ENCODE results near the gene EEF2.

Gene EEF2

DNA sequence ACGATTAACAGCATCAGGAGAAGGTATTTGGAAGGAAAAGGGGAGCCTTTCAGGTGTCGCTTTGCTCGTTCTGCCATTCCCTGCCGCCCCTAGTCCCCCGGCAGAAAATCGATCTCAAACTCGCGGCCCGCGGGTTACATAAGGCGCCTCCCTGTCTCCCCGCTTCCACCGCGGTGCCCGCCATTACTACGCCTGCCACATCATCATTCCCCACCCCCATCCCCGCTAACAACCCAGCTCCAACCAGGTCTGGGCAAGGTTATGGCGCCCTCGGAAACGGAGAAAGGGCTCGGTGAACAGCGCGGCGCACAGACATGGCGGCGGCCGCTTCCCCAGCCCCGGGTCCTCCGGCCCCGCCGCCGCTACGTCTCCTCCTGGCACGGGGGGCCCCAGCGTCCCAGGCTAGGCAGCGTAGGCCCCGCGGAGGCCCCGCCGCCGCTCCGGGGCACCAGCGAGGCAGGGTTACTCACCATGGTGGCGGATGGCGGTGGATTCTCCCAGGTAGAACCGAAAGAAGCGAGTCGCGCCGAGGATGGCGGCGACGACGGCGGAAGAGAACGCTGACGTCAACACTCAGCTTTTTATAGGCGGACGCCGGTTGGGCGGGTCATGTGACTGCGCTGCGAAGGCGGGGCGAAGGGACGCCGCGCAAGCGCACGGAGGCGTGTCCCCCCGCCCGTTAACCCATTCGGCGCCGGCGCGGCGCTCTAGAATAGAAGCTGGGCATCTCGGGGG lies at the start of gene EEF2:
Gene EEF2 (minus strand): TSS at position 556 of the 735 bp plus-strand sequence. CDS start 83 bp downstream, at position 473.
- DNase-seq (ENCODE audit: low read depth): peak; percentile 86

DNA sequence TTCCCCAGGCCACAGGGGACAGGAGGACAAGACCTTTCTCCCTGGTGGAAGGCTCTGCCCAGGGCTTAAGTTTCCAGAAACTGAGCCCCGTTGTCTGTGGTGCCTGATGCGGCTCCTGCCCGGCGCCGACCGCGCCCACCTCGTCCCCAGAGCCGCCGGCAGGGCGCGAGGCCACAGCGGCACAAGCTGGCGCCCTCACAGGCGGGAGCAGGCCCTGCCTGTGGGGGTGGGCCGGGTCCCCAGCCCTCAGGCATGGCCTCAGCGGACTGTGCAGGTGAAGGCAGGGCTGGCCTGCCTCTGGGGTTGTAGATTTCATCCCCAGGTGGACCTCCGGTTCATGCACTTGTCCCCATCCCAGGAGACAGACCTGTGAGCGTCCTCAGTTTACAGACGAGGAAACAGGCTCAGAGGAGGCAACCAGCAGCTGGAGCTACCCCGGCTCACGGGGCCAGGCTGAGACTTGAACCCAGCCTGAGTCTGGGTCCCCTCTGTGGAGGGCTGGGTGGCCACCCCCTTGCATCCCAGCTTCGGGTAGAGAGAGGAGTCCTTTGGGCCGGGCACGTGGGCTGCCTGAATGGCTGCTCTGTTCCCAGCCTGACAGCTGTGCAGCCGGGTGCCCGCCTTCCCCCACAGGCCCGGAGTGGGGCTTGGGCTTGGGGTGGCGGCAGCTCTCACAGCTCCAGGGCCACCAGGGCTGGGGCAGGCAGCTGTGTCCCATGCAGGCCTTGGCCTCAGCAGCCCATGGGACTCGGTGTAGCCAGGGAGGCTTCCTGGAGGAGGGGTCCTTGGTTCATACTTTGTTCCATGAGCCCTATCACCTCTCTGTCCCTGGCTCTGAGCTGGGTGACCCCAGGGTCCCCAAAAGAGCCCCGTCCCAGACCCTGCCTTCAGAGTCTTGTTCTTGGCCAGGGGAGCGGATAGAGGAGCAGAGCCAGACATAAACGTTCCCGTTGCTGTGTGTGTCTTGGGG lies 49.1 kb upstream of the EEF2 start:
- no peak for DNase-seq (ENCODE audit: low read depth)

DNA sequence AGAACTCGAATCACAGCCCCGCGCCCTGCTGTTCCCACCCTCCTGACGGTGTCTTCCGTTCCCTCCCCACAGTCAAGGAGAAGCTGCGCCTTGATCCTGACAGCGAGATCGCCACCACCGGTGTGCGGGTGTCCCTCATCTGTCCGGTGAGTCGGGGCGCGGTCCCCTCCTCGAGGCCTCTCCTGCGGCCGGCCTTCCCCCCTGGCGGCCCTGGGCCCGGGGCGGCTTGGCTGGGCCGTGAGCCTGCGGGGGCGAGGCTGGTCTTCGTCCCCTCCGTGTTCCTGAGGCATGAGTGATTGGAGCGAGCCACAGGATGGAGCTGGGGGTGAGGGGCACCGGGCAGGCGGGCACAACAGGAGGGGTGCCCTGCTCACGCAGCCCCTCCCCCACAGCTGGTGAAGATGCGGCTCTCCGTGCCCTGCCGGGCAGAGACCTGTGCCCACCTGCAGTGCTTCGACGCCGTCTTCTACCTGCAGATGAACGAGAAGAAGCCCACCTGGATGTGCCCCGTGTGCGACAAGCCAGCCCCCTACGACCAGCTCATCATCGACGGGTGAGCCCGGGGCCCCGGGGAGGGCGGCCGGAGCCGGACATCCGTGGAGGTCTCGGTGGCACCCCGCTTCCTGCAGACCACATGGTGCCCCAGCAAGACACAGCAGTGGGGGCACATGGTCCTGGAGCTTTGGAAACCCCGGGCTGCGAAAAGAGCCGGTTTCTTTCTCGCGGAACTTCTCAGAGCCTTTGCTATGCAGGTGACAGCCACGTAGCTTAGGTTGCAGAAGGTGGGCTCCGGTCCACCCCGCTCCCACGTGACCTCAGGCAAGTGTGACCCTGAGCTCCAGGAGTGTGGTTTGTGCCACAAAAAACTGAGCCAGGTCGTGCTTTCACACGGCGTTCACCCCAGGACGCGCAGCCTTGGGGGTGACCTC lies 48.0 kb upstream of the EEF2 start:
- DNase-seq (ENCODE audit: low read depth): no peak

DNA sequence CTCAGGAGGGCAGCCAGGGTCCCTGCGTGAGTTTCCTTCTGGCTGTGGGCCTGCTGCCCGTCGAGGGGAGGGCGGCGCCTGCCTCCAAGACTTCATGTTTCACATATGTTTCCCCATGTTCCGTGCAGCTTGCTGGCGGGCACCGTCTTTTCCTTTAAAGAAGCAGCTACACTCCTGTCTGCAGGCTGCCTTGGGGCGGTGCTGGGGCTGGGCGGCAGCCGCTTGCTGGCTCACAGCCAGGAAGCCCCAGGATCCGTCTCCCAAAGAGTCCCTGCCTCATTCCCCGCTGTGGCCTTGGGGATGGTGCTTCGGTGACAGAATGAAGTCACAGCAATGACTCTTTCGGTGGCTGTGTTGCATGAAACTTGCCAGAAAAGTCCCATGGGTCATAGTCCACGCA lies 47.2 kb upstream of the EEF2 start:
- no peak for DNase-seq (ENCODE audit: low read depth)

DNA sequence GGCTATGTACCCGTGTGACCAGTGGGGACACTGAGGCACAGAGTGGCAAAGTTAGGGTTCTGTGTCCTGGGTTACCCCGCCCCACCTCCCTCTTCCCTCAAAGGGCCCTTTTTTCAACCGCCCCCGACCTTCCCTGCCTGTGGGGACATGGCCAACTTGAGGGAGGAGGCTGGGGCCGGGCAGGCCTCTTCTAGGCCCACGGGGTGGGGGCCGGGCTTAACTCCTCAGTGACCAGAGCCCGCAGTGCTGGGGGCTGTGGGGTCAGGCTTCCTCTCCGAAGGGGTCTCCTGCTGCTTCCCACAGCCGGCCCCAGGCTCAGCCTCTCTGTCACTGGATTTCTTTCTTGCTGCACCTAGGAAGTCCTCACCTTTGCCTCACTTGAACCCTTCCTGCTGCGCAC lies 46.2 kb upstream of the EEF2 start:
- no peak for DNase-seq (ENCODE audit: low read depth)

DNA sequence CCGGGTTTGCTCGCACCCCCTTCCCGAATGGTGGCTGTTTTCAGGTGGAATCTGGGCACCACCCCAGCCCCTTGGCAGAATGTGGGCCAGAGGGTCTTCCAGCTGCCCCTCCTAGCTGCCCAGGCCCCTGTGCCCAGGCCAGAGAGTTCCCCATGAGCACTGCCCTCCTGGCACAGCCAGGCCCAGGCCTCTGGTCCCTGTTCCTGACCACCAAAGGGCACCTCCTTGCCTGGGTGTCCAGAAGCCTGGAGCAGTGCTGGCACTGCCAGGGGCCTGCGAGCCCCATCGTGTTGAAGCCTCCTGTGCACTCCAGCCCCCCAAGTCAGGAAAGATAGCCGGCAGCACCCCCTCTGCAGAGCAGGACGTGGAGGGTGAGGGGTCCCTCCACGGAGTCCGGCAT lies 45.7 kb upstream of the EEF2 start:
- no peak for DNase-seq (ENCODE audit: low read depth)

DNA sequence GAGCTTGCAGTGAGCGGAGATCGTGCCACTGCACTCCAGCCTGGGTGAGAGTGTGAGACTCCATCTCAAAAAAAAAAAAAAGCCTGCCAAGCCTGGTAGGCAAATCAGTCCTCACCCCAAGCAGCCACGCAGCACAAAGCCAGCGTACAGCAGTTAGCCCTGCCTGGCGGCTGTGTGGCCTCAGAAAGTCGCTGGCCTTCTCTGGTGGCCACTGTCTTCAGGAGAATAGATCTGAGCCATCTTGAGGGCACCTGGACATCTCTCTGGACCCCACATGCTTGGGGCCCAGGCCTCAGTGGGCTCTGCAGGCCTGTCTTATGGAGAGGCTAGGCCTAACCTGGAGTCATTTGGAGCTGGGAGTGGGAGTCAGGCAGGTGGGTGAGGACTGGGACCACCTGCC lies 45.3 kb upstream of the EEF2 start:
- no peak for DNase-seq (ENCODE audit: low read depth)

DNA sequence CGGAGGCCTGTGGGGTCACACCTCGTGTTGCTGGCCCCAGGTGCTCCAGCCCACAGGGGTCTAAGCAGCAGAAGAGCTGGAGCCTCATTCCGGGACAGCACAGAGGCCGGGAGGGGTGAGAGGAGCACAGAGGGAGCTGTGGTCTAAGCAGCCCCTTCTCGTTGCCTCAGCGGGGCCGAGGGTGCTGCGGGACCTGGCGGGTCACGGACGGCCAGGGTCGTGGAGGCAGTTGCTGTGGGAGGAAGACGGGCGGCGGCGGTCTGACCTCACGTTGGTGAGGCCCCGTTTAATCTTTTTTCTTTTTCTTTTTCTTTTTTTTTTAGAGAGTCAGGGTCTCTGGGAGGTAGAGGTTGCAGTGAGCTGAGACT lies 44.0 kb upstream of the EEF2 start:
- no peak for DNase-seq (ENCODE audit: low read depth)

DNA sequence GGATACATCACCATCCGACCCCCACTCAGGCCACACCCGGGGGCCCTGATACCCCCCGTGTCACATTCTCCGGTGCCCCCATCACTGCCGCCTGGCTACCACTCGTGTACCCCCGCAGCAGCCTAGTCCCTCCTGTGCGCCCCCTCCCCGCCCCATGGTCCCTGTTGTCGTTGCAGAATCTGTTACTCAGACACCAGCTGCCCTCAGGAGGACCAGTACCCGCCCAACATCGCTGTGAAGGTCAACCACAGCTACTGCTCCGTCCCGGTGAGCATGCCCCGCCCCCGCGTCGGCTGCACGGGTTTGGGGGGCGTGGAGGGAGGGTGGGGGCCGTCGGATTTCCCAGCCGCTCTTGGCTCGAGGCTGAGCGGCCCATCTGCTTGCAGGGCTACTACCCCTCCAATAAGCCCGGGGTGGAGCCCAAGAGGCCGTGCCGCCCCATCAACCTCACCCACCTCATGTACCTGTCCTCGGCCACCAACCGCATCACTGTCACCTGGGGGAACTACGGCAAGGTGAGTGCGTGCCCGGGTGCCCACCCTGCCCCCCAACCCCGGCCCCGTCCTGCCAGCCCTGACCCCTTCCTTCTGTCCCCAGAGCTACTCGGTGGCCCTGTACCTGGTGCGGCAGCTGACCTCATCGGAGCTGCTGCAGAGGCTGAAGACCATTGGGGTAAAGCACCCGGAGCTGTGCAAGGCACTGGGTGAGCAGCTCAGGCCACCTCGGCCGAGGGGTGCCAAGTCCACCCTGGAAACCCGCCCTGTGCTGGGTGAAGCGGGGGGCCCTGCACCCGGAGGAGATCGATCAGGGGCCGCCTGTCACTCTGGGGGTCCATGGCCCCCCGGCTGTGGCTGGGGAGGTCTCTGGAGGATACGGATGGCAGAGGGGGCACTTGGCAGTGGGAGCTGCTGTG lies 43.3 kb upstream of the EEF2 start:
- no peak for DNase-seq (ENCODE audit: low read depth)

DNA sequence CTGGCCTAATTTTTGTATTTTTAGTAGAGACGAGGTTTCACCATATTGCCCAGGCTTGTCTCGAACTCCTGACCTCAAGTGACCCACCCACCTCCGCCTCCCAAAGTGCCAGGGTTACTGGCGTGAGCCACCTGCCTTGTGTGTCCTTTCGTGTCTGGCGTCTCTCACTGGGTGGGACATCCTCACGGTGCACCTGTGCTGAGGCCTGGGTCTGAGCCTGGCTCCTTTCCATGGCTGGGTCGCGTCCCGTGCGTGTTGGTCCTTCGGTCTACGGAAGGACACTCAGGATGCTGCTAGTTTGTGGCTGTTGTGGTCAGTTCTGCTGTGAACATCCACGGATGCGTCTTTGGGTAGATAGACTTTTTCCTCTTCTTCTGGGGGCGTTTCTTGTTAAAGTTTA lies 41.9 kb upstream of the EEF2 start:
- no peak for DNase-seq (ENCODE audit: low read depth)

DNA sequence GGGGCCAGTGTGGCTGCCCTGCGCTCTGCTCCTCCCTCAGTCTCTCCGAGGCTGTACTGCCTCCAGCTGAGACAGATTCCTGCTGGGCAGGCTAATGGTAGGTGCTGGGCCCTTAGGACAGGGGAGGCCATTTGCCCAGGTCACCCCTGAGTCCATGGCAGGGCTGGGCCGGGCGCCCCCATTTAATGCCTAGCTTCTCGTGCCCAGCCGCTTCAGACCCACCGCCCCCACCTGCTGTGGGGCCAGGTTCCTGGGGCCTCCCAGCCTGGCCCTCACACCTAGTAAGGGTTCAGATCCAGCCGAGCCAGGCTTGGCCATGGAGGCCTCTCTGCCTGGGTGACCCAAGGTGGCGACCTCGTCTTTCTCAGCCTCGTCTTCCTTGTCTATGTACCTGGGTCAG lies 40.1 kb upstream of the EEF2 start:
- no peak for DNase-seq (ENCODE audit: low read depth)

DNA sequence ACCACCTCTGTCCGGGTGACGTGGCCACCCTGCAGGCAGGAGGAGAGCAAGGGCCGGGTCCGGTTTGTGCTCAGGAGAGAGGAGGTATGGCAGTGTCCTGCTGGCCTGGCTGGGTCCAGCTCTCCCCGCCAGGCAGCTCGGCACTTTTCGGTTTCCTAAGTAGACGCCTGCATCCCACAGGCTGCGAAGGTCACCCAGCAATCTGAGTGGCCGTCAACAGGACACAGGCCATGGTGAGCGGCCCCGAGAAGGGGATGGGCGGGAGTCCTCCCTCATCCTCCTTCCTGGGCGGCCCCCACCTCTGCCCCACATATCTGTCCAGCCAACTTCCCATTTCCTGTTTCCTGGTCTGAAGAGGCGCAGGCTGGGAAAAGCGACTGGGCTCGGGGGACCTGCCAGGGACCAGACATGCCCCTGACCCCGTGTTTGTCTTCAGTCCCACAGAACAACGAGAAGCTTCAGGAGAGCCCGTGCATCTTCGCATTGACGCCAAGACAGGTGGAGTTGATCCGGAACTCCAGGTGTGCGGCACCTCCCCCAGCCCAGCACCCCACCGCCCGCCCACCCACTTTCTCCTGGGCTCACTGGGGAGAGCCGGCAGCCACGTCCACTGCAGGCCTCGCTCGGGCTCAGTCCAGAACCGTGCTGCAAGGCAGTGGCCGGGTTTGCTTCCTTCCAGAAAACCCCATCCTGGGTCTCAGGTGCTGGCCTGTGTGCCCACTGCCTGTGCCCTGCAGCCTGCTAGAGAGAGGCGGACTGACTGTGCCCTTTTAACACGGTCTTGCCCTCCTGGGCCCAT lies 38.5 kb upstream of the EEF2 start:
- no peak for DNase-seq (ENCODE audit: low read depth)

DNA sequence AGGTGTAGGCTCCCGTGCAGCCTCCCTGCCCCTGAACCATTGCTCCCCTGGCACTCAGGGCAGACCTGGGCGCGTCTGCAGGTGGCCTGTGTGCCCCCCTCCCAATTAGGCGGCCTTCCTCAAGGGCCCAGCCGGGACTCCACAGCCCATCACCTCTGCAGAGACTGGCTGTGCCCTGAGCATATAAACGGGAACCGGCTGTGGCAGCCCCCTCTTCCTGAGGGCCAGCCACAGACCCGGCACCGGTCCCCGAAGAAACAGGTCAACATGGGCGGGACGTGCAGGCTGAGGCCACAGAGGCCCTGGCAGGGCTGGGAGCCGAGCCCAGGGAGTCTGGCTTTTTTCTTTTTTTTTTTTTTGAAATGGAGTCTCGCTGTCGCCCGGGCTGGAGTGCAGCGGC lies 34.3 kb upstream of the EEF2 start:
- DNase-seq (ENCODE audit: low read depth): no peak

DNA sequence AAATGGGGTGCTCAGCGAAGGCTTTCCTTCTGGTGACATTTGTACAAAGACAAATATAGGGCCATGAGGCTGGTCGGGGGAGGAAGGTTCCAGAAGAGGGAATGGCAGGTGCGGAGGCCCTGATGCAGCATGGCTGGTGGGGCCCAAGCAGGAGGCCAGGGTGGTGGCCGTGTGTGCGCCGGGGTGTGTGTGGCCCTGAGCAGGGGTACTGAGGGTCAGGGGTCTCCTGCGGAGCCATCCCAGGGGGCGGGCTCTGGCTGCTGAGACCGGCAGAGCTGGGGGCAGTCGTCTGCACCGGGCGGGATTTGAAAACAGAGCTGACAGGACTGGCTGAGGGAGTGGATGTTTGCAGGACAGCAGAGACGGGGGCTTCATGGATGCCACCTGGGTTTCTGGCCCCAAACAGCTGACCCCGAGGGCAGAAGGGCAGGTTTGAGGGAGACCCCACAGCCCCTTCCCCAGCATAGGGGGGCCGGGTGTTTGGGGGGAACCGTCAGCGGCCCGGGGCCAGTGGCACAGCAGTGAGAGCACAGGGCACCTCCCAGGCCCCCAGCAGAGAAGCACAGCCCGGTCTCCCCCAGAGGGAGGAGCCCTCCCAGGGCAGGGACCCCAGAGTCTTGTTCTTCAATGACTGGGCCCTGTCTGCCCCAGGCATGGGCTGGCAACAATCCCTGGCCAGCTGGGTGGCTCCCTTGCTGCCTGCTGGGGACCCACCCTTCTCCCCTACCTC lies 33.7 kb upstream of the EEF2 start:
- DNase-seq (ENCODE audit: low read depth): no peak

DNA sequence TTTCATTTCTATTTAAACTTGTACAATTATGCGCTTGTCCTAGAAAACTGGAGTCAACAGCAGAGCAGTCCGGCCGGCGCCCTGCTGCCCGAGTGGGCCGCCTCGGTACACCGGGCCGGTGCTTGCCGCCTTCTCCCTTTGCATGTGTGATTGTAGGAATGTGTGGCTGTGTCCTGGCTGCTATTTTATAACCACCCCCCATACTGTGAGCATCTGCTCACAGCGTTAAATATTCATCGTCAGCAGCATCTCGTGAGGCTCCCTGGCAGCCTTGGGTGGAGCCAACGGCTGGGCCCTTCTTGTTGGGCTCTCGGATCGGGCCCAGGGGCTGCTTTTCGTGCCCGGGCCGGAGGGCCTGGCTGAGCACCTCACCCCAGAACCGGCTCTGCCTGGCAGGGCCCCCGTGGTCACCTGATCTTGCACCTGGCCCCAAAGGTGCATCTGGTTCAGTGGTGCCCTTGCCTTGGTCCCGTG lies 32.9 kb upstream of the EEF2 start:
- no peak for DNase-seq (ENCODE audit: low read depth)

DNA sequence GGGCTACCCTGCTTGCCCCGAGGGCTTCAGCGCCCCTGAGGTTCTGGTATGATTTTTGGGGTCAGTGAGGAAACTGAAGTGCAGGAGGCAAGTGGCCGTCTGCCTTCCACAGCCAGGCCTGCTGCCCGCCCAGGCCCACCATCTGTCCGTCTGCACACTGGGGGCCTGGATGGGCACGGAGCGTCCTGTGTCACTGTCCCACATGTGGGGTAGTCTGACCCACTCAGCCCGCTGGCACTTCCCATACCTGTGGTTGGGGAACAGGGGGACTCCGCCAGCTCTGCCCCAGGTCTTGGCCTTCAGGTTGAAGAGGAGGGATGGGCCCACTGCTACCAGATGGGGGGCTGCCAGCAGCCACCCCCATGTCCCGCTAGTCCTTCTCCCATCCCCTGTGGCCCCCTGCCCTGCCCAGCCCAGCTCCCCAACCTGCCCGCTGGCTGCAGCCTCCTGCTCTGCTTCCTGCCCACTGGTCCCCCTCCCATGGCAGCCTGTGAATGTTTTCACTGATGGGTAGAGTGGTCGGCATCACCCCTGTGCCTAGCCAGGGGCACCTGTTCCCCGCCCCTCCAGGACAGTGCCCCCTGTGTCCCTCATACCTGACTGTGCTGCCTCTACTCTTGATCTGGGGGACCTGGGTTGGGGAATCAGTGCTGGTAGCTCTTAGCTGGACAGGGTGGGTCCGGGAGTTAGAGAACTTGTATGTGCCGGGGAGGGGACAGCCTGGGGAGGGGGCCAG lies 31.8 kb upstream of the EEF2 start:
- no peak for DNase-seq (ENCODE audit: low read depth)

DNA sequence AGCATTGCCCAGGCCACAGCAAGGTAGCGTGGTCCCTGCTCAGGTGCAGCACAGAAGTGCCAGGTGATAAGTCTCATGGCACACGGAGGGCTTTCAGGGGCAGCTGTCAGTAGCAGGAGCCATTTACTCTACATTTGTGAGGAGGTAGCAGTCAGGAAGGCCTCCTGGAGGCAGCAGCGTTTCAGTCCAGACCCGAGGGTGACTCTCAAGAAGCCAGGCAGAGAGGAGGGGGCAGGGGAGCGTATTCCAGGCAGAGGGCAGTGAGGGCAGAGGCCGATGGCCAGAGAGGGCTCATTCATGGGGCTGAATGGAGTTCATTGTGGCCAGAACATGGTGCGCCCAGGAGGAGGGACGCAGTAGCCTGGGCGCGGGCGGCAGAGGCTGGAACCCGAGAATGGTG lies 31.2 kb upstream of the EEF2 start:
- DNase-seq (ENCODE audit: low read depth): no peak

DNA sequence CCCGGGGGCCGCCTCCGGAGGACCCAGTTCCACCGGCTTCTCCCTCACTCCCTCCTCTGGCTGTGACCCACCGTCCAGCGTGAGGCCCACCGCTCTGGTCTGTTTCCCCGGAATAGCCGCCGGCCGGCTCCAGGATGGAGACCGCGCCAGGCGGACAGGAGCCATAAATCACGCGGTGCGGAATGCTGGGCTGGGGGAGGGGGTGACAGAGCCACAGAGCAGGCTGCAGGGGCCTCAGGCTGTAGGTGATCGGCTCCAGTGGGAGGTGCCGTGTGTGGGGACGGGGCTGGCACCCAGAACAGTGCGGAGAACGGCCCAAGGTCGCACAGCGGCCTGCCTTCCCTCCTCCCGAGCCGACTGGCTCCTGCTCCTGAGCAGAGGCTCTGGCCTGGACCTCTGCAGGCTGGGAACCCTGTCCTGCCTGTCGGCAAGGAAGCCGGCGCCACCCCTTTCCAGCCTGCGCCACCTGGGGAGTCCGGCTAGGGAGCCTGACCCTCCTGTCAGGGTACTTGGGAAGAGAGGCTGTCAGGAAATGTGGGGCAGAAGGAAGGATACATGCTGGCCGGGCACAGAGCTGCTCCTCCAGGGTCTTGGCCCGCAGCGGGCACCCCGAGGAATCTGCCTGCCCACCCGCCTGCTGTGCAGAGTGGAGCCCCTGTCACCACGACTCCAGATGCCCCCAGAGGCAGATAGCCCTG lies 30.6 kb upstream of the EEF2 start:
- DNase-seq (ENCODE audit: low read depth): no peak
